ENCODE measurements around the gene ALDH1B1. TPM values are rescaled to one million over a fixed set of nuclear protein-coding genes. Genes with fewer than 3 reads are reported as not detected.

The ALDH1B1 gene
- total RNA-seq (2014; rRNA removed; shearing (Covaris generic)) = 13.8 and 15.9 TPM in 2 replicates

GRCh38 chr9:38392235-38393127, at the start of gene ALDH1B1:
Gene ALDH1B1, plus strand, starts transcription at chr9:38392702. Its CDS starts 3,047 bp downstream, at chr9:38395749.

GRCh38 chr9:38423973-38424843, 31.7 kb downstream of the ALDH1B1 start, which contains the start of gene IGFBPL1:
Gene IGFBPL1, minus strand, starts transcription at chr9:38424454. Its CDS starts 30 bp downstream, at chr9:38424424.

Other genes with a start within 250 kb of the ALDH1B1 start
- not detected in 2 replicates for gene IGFBPL1, start 31.8 kb downstream of the ALDH1B1 start, total RNA-seq (2014; rRNA removed; shearing (Covaris generic))
- 4.8 and 5.2 TPM in 2 replicates for gene ANKRD18A, start 227.9 kb downstream of the ALDH1B1 start, total RNA-seq (2014; rRNA removed; shearing (Covaris generic))